Measurements from ENCODE around the gene CD27.
"Not testable (repeated sequence)": the region's sequence is repeated elsewhere in the genome, so short reads cannot be mapped to it uniquely, and the experiment has no call there.

The CD27 gene

DNA sequence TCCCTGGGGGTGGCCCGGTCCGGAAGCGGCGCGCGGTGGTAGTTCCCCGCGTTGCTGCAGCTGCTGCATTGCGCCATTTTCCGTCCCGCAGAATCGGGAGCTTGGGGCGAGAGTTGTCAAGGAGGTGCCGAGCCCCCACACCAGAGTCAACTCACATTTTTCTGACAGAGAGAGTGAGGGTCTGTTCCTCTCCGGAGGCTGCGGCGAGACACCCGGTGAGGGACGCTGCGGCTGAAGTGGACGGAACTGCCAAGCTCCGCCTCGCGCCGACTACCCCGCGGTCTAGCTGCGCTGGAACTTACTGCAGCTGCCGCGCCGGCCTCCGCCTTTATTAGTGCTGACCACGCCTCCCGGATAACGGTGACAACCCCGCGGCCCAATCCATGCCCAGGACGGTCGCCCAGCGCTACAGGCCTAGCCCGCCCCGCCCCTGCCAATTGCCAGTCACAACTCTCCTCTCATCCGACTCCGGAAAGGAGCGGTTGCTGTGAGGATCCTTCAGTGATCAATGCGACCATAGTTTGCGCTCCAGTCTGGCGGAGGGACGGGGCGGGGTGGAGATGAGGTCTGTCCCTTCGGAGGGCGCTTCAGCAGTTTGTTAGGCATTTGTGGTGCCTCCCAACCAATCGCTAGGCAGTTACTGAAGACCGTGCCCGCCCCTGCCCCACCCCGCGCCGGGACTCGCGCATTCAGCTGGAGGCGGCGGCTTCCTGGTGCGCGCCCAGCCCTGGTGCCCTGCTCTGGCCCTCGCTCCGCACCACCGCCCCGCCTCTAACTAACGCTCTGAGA is 25.8 kb downstream of the CD27 start, which contains the start of gene VAMP1:
TSS of gene VAMP1 (minus strand) at position 303 of the 789 bp plus-strand sequence. CDS start at position 157, 146 bp downstream.
- H3K27me3 Mint-ChIP-seq (ENCODE audit: low read depth): peaks cover 14% of the 10 kb centered on the region
- no peak for TF ChIP-seq CTCF (IDR thresholded peaks at IDR 0.05; ENCODE audit: unreplicated experiment in 3 of 3)
- H3K27ac Mint-ChIP-seq: peak within 1 kb of the TSS; percentile 50 to 75 (median 66)
- peak within 1 kb of the TSS; percentile 83 to 88 (median 84) for H3K4me3 Mint-ChIP-seq
- peaks cover 28% of the 10 kb centered on the region for H3K4me1 Mint-ChIP-seq
- no peaks in the 10 kb centered on the region for H3K9me3 Mint-ChIP-seq
- peaks cover 3% of the 10 kb centered on the region for H3K36me3 Mint-ChIP-seq (ENCODE audit: low read depth)

DNA sequence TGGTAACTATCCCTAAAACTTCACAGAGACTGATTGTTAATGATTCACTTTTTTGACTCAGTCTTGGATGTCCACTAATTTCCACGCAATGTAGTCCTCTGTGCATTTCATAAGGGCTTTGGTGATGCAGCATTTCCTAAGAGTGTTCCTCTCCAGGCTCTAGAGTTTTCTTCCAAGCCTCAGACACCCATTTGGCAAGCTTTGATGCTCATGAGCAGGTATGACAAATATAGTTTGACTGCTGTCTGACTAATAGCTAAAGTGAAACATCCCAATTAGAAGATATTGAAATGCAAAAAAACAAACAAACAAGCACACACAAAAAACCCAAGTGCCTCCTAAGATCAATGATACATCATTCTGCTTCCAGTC is 27.2 kb downstream of the CD27 start:
- Mint-ChIP-seq H3K4me3 (peak overlapping the region; percentile 62 to 88 (median 69)), H3K4me1 (peaks cover 26% of the 10 kb centered on the region), H3K27me3 (ENCODE audit: low read depth) (peaks cover 14% of the 10 kb centered on the region), H3K27ac (no peak overlapping the region), H3K36me3 (ENCODE audit: low read depth) (no peaks in the 10 kb centered on the region), H3K9me3 (peaks cover 3% of the 10 kb centered on the region)
- TF ChIP-seq CTCF (IDR thresholded peaks at IDR 0.05; ENCODE audit: unreplicated experiment in 3 of 3): no peak

- peaks cover 3% of the 10 kb centered on the region for H3K9me3 Mint-ChIP-seq
- H3K36me3 Mint-ChIP-seq (ENCODE audit: low read depth): no peaks in the 10 kb centered on the region
- H3K4me3 Mint-ChIP-seq: peak overlapping the region; percentile 53 to 69 (median 62)
- no peak overlapping the region for H3K27ac Mint-ChIP-seq
- TF ChIP-seq CTCF (IDR thresholded peaks at IDR 0.05; ENCODE audit: unreplicated experiment in 3 of 3): no peak
- H3K27me3 Mint-ChIP-seq (ENCODE audit: low read depth): peaks cover 14% of the 10 kb centered on the region
- peaks cover 26% of the 10 kb centered on the region for H3K4me1 Mint-ChIP-seq
These were observed 27.7 kb downstream of the CD27 start for GRCh38 chr12:6472491-6472890.

GRCh38 chr12:6475233-6475975 is 30.6 kb downstream of the CD27 start:
- H3K4me3 Mint-ChIP-seq: not testable (repeated sequence)

GRCh38 chr12:6476489-6476888 is 31.7 kb downstream of the CD27 start:
- Mint-ChIP-seq H3K4me3 (no peak overlapping the region), H3K27me3 (ENCODE audit: low read depth) (peaks cover 8% of the 10 kb centered on the region)
- TF ChIP-seq CTCF (IDR thresholded peaks at IDR 0.05; ENCODE audit: unreplicated experiment in 3 of 3): no peak

More at GRCh38 chr12:6475233-6475975, 30.6 kb downstream of the CD27 start:
- H3K9me3 Mint-ChIP-seq; H3K36me3 Mint-ChIP-seq (ENCODE audit: low read depth); H3K4me1 Mint-ChIP-seq; H3K27ac Mint-ChIP-seq: not testable (repeated sequence)
- H3K27me3 Mint-ChIP-seq (ENCODE audit: low read depth): peaks cover 14% of the 10 kb centered on the region

GRCh38 chr12:6477601-6478377 is 33.0 kb downstream of the CD27 start:
- H3K27ac Mint-ChIP-seq; H3K4me1 Mint-ChIP-seq; H3K9me3 Mint-ChIP-seq; H3K4me3 Mint-ChIP-seq; H3K36me3 Mint-ChIP-seq (ENCODE audit: low read depth): not testable (repeated sequence)
- H3K27me3 Mint-ChIP-seq (ENCODE audit: low read depth): peaks cover 13% of the 10 kb centered on the region

More at GRCh38 chr12:6476489-6476888, 31.7 kb downstream of the CD27 start:
- no peaks in the 10 kb centered on the region for H3K36me3 Mint-ChIP-seq (ENCODE audit: low read depth)
- peaks cover 3% of the 10 kb centered on the region for H3K9me3 Mint-ChIP-seq
- no peaks in the 10 kb centered on the region for H3K4me1 Mint-ChIP-seq
- no peak overlapping the region for H3K27ac Mint-ChIP-seq

Measured in nephron (organoid).